ENCODE data around the gene PGLYRP2. TPM values are rescaled to one million over a fixed set of nuclear protein-coding genes. Genes with fewer than 3 reads are reported as not detected.
"Not testable (repeated sequence)": the region's sequence is repeated elsewhere in the genome, so short reads cannot be mapped to it uniquely, and the experiment has no call there.

PGLYRP2 gene
- total RNA-seq (2014; rRNA removed; shearing (Covaris generic)): 0.17 TPM in 1 of 2 replicates, not detected in the other

GRCh38 chr19:15479391-15480345, at the start of gene PGLYRP2:
TSS of gene PGLYRP2 (minus strand) at chr19:15479501. CDS start at chr19:15479371, 130 bp downstream.
- DNase-seq (ENCODE audit: low read depth): peak; percentile 26

DNA sequence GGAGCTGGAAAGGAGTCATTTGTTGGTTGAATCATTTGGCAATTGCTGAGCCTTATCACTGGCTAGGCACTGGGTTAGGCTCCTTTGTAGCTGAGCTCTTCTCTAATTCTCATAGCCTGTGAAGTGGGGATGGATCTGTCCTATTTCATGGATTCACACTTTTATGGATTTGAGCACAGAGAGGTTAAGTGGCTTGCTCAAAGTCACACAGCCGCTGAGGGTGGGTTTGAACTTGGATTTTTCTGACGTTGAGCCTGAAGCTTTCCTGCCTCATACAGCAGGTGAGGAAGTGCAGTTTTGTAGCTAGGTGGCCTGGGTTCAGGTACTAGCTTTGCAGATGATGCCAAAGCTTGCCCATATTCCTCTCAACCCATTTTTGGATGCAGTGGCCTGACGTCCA, 48.4 kb upstream of the PGLYRP2 start:
- DNase-seq (ENCODE audit: low read depth): no peak

DNA sequence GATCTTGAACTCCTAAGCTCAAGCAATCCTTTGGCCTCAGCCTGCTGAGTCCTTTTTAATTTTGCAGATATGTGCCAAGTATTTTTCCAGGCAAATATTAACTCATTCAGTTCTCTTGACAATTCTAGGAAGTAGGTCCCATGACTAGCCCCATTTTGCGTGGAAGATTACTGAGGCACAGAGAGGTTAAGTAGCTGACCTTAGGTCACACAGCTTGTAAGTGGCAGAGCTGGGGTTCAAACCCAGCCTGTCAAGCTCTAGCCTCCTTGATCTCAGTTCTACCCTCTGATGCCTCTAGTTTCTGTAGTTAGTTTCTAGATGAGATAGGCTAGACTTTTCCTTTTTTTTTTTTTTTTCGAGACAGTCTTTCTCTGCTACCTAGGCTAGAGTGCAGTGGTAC, 47.1 kb upstream of the PGLYRP2 start:
- no peak for DNase-seq (ENCODE audit: low read depth)

GRCh38 chr19:15525291-15525690, 46.0 kb upstream of the PGLYRP2 start:
- no peak for DNase-seq (ENCODE audit: low read depth)

DNA sequence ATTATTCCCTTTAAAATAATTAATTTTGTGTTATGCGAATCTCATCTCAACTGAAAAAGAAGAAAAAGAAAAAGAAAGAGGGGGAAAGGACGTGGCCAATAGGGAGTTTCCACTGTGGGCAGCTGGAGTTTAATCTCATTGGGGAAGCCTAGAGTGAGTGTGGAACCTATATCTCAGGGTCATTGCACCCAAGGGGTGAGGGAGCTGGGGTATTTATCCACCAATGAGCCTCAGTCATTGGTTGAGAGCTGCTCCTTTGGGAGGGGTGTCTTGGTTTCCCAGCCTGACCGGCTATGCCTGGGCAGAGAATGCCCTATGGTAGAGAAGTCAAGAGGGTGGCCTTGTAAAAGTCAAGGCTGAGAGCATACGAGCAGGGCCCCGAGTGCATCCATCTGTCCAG, 45.5 kb upstream of the PGLYRP2 start:
- no peak for DNase-seq (ENCODE audit: low read depth)

GRCh38 chr19:15519433-15519976, 40.2 kb upstream of the PGLYRP2 start:
- DNase-seq (ENCODE audit: low read depth): no peak

DNA sequence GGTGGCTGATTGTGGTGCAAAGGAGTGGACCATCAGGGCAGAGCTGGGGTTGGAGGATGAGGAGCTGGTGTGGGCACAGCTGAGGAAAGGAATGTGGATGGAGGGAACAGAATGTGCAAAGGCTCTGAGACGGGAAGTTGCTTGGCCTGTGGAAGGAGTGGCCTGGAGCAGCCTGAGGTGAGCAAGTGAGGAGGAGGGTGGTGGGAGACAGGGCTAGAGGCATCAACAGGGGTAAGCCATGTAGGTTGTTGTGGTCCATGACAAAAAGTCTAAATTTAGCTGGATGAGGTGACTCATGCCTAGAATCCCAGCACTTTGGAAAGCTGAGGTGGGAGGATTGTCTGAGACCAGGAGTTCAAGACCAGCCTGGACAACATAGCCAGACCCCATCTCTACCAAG, 38.5 kb upstream of the PGLYRP2 start:
- no peak for DNase-seq (ENCODE audit: low read depth)

DNA sequence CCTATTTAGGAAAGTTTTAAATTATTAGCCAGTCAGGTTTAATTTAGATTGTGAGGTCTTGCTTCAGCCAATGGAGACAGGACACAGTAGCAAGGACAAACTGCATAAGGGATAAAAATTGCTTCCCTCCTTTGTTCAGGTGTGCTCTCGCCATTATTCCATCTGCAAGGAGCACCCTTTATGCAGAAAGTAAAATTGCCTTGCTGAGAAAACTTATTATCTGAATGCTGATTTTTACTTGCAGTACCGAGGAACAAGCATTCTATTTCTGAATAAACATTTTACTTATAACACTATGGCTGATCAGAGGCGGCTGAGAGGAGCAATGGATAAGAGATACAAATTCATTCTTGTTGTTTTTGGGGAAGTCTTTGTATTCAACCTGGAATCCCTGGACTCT, 37.1 kb upstream of the PGLYRP2 start:
- no peak for DNase-seq (ENCODE audit: low read depth)

- not testable (repeated sequence) for DNase-seq (ENCODE audit: low read depth)
Observed at GRCh38 chr19:15515227-15515625, 35.9 kb upstream of the PGLYRP2 start.

DNA sequence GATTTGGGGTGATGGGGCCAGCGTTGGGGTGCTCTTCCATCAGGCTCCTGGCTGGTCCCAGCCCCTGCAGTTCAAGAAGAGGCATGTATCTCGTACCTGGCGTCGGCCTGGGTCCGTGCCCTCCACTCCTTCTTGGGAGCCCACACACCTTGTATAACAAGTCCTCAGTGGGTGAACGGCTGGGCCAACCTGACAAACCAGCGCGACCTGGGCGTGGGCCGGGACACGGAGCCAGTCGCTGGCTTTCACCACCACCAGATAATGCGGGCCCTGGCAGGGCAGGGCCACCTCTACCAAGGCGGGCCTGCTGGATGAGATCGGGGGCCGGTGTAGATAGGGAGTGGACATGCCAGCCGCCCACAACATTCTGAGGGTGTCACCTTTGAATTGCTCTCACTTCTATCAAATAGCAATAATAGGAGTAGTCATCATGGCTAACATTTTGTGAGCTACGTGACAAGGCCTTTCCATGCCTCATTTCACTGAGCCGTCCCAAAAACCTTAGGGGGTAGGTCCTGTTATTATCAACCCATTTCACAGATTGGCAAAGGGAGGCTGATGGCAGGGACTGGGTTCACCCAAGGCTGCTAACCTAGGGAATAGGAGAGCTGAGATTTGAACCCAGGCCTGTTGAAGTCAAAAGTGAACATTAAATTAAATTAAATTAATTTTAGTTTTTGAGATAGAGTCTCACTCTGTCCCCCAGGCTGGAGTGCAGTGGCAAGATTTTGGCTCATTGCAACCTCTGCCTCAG, 32.5 kb upstream of the PGLYRP2 start:
- DNase-seq (ENCODE audit: low read depth): no peak

- no peak for DNase-seq (ENCODE audit: low read depth)
Observed at GRCh38 chr19:15508035-15508710, 28.9 kb upstream of the PGLYRP2 start, which contains the start of gene CYP4F22. TSS of gene CYP4F22 (plus strand) at chr19:15508525. CDS start at chr19:15525337, 16,812 bp downstream.

GRCh38 chr19:15507068-15508034, 28.1 kb upstream of the PGLYRP2 start:
- DNase-seq (ENCODE audit: low read depth): no peak

DNA sequence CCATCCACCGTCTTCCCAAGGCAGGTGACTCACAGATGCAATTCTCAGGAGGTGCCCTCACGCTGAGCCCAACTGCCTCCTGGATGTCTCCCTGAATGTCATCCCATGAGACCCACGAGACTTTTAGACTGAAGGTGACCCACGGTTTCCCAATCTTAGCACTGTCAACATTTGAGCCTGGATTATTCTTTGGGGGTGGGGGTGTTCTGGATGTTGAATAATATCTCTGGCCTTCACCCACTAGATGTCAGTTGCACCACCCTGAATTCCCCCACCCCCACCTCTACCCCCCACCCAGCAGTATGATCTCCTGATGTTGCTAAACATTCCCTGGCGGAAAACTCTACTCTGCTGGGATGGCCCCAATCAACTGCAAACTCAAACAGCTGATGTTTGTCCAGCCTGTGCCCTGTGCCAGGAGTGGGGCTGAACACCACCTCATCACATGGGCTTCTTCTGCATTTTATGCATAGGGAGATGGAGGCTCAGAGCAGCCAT, 26.8 kb upstream of the PGLYRP2 start:
- no peak for DNase-seq (ENCODE audit: low read depth)

- DNase-seq (ENCODE audit: low read depth): no peak
Observed at GRCh38 chr19:15502264-15502663, 23.0 kb upstream of the PGLYRP2 start.

GRCh38 chr19:15501596-15501995, 22.3 kb upstream of the PGLYRP2 start:
- DNase-seq (ENCODE audit: low read depth): no peak

- DNase-seq (ENCODE audit: low read depth): peak; percentile 29
Observed at GRCh38 chr19:15498910-15499309, 19.6 kb upstream of the PGLYRP2 start.

DNA sequence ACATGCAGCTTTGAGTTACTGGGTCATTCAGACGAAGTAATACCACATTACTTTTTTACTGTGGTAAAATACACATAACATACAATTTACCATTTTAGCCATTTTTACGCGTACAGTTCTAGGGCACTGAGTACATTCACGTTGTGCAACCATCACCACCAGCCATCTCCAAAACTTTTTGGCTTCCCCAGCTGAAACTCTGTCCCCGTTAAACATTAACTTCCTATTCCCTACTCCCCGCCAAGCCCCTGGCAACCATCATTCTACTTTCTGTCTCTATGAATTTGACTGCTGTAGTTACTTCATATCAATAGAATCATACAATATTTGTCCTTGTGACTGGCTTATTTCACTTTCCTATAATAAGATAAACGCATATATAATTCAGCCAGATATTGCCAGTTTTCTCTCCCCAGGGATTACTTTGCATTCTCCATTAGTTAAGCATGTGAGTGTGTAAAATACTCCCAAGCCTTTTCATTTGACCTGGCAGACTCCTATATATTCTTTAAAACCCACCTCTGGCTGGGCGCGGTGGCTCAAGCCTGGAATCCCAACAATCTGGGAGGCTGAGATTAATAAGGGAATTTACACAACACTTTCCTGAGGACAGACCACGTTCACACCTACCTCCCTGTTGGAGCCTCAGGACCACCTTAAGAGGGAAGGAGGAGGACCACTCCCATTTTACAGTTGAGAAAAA, 19.0 kb upstream of the PGLYRP2 start:
- DNase-seq (ENCODE audit: low read depth): no peak

DNA sequence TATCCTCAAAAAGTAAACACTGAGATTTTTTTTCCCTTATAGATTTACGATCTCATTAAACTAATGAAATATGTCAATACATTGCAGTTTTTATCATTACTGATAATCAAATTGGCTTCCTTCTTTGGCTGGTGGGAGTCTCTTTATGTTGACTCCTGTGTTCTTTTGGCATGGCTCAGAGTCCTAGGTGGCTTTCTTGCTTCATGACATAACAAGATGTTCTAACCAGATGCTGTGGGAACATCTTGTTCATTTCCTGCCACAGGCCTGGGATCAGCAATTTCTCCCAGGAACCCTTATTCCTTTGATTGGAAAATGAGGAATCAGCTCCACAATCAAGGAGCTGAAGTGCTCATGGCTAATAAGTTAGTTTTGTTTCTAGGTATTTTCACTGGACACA, 15.8 kb upstream of the PGLYRP2 start:
- no peak for DNase-seq (ENCODE audit: low read depth)

GRCh38 chr19:15488489-15489226, 9.4 kb upstream of the PGLYRP2 start:
- no peak for DNase-seq (ENCODE audit: low read depth)

Measured in M059J (cell line).